Kidney capillary endothelial cell (primary cell): ENCODE measurements around the gene RSU1.

Source experiments
- DNase-seq: peaks from one replicate; pipeline ENCODE4 v3.0.0-alpha.2; 2018; ENCODE audit warnings: low spot score

Gene RSU1

DNA sequence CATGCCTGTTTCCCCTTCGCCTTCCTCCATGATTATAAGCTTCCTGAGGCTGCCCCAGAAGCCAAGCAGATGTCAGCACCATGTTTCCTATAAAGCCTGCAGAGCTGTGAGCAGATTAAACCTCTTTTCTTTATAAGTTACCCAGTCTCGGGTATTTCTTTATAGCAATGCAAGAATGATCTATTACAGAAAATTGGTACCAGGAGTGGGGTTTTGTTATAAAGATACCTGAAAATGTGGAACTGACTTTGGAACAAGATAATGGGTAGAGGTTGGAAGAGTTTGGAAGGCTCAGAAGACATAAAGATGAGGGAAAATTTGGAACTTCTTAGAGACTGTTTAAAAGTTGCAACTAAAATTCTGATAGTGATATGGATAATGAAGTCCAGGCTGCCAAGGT lies 4.8 kb upstream of the RSU1 start:
- no peak for DNase-seq

DNA sequence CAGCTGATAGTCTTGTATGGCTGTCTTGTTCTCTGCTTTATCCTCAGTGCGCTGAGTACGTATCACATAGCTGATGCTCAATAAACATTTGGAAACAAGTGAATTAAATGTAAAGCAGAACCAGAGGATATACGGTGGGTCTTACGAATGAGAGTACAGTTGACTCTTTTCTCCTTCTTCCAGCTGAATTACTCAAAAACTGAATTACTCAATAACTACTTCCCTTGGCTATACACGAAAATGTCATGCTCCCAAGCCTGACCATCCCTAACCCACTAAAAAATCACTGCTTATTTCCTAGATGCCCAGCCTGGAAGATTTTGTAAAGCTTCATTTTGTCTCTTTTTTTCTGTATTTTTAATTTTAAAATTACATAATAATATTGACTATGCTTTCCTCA lies 3.2 kb upstream of the RSU1 start:
- DNase-seq: no peak

DNA sequence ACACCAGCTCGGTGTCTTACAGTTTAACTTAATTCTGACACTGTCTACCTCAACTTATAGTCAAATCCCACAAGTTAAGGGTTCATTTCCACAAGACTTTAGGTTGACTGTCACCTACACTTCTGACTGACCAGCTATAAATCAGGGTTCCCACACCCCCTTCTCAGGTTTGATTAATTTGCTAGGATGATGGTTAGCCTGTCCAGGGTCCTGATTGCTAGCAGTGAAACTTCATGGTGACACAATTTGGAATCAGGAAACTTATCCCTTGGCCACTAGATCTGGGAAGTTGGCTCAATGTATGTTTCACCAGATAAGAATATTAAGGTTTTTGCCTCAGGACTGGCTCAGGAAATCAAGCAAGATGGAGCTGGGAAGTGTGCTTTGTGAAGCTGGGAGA lies 2.8 kb upstream of the RSU1 start:
- no peak for DNase-seq

DNA sequence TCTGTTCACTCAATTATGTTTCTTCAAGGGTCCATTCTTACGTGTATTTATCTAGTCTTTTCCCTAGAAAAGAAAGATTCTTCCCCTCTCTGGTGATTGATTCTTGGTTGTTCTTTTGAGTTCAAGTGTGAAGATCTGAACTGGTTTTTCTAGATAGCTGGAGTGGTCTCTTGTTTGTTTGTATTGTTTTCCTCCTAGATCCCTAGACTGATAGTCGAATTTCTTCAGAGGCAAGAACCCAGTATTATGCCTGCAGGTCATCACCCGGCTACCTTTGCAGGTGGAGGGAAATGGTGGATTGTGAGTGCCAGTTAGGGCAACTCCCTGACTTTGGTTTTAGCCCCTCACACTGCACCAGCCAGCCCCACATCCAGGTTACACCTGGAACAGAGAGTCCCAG lies 2.2 kb upstream of the RSU1 start:
- no peak for DNase-seq

DNA sequence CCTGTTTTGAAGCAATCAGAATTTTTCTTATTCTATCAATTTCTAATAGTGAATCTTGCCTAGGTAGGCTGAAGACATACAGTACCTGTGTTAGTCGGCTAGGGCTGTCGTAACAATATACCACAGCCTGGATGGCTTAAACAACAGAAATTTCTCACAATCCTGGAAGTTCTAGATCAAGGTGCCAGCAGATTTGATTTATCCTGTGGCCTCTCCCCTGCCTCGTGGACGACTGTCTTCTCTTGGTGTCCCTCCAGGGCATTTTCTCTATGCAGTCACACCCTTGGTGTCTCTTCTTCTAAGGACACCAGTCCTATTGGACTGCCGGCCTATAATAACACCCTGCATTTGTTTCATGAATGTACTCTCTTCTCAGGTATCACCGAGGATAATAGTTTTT lies 1.8 kb upstream of the RSU1 start:
- no peak for DNase-seq

DNA sequence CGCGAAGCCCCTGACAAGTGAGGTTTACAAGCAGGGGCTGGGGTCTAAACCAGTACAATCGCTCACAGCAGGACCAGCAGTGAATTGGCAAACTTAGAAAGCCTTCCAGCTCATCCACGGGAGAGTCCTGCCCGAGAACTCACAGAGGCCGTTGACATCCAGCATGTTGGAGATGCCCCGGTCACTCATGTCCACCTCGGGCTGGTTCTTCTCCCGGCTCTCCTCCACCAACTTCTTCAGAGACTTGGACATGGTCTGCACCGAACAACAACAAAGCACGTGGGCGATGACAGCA lies 447 bp downstream of the RSU1 start:
- DNase-seq: no peak

DNA sequence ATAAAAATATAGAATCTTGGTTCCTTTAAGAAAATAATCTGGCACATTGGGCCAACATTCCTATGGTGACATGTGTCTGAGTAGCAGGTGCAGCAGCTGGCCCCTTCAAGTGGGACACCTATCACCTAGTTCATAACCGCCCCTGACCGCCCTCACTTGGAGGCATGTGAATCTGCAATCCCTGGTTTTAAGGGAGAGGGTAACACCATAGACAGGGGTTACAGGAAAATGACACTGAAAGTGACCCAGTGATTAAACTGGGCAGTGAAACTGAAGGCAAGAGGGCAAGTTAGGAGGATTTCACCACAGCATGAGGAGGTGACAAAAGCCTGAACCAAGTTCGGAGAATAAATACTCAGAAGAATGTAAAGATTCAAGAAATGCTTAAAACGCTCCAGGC lies 1.1 kb downstream of the RSU1 start:
- no peak for DNase-seq

DNA sequence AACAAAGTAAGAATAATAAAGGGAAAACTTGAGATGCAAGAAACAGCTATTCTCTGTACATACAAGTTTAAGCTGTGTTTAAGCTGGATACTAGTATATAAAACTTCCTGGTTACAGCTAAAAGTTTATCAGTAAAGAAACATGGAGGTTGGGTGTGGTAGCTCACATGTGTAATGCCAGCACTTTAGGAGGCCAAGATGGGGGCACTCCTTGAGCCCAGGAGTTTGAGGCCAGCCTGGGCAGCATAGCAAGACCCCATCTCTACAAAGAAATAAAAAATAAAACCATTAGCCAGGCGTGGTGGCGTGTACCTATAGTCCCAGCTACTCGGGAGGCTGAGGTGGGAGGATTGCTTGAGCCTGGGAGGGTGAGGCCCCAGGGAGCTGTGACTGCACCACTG lies 3.2 kb downstream of the RSU1 start:
- DNase-seq: no peak

DNA sequence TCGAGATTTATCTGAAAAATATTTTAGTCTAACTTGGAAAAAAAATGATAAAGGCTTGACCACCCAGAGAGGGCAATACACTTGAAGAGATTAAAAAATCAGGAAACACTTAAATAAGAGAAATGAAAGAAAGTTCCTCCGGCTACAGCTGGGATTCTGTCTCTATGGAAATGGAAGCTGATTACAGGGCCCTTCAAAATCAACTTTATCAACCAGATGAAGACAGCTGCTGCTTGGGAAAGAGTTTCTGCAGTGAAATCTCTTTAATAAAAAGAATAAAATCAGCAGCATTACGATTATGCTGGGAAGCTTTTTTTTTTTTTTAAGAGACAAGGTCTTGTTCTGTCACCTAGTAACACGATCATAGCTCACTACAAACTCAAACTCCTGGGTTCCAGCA lies 4.5 kb downstream of the RSU1 start:
- no peak for DNase-seq

DNA sequence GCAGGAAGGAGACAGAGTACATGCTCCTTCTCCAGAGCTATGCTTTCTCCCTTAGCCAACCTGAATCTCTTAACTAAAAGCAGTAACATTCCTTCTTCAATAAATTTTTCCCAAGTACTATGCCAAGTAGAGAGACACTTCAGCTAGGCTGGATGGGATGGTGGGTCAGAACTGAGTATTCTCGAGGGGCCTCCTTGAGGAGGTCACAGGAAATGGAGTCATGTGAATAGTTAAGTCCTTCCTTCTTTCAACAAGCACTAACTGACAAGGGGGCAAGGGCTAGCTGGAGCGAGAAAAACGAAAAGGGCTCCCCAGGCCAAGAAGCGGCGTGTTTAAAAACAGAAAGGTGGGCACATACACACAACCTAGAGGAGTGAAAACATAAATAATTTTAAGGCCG lies 5.5 kb downstream of the RSU1 start:
- no peak for DNase-seq

DNA sequence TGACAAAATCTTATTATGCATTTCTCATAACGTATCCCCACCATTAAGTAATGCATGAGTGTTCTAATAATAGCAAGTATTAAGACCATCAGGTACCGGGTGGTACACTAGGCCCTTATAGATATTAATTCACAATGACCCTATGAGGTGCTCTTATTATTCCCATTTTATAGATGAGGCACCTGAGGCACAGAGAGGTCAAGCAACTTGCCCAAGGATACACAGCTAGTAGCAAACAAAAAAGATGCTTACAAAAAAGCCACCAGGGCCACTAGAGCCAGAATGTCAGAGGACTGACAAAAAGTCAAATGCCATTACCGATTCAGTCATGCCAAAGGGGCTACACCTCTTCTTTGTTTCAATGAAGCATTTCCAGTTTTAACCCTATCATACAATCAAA lies 5.9 kb downstream of the RSU1 start:
- DNase-seq: no peak

DNA sequence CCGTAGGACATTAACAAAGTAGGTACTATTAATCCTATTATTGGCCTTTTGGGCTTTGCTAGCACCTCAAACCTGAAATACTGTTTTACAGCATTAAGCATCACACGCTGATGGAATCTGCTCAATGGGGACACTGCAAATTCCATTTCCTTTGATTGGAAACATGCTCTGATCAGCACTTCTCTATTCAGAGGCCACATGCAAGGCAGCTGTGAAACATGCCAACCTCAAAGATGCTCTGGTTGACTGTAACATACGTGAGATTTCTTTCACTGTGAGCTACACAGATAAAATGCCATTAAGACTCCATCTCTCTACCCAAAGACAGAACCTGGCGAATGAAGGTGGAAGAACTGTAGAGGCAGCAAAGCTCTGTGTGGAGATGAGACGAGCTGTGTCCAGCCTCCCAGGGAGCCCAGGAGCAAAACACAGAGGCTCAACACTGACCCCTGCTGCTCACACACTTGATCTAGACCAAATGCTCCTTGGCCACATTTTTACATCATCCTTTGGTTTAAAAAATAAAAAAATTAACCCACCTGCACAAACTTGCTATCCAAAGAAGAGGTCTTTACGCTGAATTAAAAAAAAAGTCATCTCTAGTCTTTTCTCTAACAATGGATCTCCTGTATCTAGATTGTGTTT lies 8.0 kb downstream of the RSU1 start:
- peak; percentile 48 for DNase-seq

DNA sequence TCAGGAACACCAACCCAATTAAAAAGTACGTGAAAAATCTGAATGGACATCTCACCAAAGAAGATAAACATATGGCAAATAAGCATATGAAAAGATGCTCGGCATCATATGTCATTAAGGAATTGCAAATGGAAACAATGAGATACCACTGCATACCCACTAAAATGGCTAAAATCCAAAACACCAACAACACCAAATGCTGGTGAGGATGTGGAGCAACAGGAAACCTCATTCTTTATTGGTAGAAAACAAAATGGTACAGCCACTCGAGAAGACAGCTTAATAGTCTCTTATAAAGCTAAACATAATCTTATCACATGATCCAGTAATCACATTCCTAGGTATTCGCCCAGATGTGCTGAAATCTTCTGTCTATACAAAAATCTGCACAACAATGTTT lies 13.1 kb downstream of the RSU1 start:
- no peak for DNase-seq

DNA sequence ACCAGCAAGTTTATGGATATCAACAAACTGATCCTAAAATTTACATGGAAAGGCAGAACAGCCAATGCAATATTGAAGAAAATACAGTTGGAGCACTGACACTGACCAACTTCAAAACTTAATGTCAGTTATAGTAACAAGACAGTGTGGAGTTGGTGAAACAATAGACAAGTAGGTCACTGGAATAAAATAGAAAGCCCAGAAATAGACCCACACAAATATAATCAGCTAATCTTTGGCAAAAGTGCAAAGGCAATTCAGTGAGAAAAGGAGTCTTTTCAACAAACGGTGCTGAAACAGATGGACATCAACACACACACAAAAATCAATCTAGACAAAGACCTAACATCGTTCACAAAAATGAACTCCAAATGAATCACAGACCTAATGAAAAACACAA lies 13.8 kb downstream of the RSU1 start:
- no peak for DNase-seq

DNA sequence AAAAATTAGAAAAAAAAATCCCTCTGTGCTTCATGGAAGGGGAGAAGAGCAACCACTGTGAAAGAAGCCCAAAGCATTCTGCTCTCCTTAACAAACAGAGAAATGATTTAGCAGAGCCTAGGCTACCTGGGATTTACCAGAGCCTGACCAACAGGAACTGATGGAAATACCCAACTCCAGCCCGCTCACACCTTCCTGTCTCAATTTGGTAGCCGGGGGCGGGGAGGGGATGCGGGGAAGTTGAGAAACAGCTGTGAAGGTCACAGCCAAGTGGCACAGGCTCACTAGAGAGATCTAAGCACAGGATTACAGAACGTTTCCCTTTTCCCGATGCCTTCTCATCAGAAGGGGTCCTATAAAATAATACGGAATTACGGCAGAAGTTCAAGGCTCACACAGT lies 17.6 kb downstream of the RSU1 start:
- no peak for DNase-seq

DNA sequence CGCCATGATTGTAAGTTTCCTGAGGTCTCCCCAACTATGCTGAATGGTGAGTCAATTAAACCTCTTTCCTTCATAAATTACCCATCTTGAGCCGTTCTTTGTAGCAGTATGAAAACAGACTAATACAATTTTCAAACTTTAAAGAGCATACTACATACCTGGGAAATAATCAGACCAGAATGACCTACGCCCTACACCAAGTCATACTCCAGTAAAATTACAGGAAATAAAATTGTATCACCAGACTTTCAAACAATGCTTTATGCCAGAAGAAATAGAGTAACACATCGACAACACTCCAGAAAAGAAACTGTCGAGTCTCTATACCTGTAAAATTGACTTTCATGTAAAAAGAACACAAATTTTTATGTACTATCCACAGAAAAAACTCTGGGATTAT lies 18.7 kb downstream of the RSU1 start:
- no peak for DNase-seq

DNA sequence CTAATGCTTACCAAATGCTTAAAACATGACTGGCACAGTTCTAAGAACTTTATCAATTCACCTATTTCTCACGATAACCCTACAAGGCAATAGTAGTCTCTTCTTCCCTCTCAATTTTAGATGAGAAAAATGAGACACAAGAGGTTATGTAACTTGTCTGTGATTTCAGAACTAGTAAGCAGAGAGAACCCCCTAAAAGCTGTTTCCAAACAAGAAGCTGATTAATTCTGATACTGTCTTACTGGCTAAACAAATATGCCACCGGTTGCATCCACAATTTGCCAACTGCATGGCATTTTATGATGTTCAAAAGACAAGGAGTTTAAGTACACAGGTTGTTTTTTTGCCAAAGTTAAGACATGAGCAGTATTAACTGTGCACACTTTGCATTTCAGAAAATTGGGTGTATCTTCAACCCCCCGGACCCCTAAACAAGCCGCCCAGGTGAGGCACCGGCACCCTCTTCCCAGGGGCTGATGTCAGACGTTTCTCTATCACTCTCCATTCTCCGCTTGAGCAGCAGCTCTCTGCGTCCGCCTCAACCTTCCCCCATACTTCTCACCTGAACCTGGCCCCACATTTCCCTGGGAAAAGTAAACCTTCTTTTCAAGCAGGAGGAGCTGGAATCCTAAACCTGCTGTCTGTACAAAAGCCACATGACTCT lies 21.7 kb downstream of the RSU1 start:
- no peak for DNase-seq

DNA sequence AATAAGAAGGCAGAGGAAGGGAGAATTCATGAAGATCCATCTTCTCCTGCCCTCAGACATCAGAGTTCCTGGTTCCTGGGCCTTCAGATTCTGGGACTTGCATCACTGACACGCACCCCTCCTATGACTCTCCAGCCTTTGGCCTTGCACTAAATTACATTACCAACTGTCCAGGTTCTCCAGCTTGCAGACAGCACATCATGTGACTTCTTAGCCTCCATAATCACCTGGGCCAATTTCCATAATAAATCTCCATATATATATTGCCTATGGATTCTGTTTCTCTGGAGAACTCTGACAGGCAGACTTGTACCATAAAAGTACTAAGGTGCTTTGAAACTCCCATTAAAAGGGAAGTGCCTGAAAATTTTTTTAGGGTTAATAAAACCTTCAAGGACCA lies 23.2 kb downstream of the RSU1 start:
- no peak for DNase-seq

DNA sequence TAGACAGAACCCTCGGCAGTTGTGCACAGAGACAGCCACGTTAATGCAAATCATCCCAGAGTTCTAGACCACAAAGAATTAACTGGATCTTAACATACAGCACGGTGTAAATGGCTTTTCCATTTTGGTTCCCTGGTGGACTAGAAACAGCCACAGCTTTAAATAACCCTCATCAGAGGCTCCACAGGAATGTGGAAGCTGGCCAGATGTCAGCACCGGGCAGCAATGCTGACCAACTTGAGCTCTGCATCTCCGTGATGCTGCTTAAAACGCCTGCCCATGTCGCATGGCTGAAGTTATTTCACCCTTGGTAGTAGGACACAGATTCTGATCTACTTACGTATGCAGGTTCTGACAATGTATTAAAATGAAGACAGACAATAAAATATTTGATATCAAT lies 24.5 kb downstream of the RSU1 start:
- no peak for DNase-seq

DNA sequence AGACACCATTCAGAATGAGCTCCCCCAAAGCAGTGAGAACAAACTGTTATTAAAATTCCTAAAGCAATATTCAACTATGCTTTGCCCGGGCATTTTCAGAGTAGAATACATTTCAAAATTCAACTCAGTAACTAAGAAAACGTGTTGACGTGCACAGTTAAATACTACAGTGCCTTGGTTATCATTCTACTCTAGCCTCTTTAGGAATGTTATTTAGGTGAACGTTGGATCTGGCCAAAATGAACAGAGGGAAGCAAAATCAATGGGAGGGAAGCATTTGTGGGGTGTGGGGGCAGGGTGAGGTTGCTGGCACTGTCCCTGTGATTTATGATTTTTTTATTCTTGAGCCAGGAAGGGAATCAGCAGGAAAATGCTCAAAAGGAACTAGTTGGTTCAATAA lies 27.5 kb downstream of the RSU1 start:
- no peak for DNase-seq

DNA sequence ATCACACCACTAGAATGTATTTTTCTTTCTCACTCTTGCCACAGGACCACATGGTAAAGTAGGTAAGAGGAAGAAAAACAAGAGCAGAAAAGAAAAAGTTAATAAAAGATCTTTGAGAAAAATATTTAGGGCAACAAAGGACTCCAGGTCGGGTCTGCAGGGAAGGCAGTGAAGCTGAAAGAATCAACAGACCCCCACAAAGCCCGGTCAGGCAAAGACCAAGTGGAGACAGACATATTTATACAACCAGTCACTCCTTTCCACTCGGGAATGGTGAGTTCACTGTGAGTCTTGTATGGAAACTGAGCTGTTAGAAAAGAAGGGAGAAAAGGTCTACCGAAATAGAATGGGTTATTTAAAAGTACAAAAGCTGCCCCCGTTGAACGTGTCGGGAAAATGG lies 28.0 kb downstream of the RSU1 start:
- no peak for DNase-seq

DNA sequence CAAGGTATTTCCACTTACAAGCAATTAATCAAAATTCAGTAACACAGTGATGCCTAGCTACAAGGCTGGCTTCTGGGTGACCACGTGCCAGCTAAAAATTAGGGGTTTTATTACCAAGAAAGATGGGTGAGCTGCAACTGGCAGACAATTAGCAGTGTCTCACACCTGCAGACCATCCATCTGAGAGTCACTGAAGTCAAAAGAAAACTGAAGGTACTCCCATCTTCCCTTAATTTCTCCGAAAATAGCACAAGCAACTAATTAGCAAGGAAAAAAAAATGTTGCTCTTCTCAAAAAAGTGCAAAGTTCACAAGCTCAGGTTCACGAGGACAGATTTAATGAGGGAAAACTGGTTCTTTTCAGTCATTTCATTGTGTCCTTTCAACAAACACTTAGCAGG lies 28.4 kb downstream of the RSU1 start:
- DNase-seq: no peak

DNA sequence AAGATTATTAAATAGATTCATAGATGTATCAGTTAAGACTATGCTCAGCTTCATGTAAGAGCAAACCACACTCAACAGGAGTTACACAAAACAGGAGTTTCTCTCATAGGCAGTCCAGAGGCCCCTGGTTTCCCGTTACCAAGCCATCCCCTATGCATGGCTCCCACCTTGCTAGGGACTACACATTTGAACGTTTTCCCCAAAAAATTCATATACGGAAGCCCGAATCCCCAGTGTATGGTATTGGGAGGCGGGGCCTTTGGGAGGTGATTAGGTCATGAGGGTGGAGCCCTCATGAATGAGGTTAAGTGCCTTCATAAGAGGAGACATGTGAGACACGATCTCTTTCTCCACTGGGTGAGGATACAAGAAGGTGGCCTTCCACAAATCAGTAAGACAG lies 29.1 kb downstream of the RSU1 start:
- DNase-seq: no peak

DNA sequence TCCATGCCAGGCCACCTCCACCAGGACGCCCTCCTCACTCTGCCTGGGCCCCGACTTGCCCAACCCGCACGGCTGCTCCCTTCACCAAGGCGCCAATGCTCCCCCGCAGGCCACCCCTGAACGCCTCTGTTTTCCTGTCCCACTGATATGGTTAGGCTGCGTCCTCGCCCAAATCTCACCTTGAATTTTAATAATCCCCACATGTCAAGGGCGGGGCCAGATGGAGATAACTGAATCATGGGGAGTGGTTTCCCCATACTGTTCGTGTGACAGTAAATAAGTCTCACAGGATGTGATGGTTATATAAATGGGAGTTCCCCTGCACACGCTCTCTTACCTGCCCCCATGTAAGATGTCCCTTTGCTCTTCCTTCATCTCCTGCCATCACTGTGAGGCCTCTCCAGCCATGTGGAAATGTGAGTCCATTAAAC lies 29.8 kb downstream of the RSU1 start:
- no peak for DNase-seq
